SK-N-MC (cell line): Measurements from ENCODE around the gene CSMD2.

Experiments
- EZH2 ChIP-seq: fragments of 200-600 bp; sonication (generic); IDR thresholded peaks from one replicate; pipeline ENCODE4 v1.6.1; 2017; ENCODE audit warnings: antibody characterized with exemption
- POLR2AphosphoS5 ChIP-seq: IDR thresholded peaks from 2 replicates; pipeline ENCODE4 v1.6.1; 2012; ENCODE audit warnings: mild to moderate bottlenecking, low read depth, low read length, borderline replicate concordance

- TF ChIP-seq EZH2: no peak
- no peak for TF ChIP-seq POLR2AphosphoS5
These were observed 380.2 kb downstream of the CSMD2 start for GRCh38 chr1:33784876-33785275.
